Stimulated activated CD4-positive, alpha-beta T cell treated with anti-CD3 and anti-CD28 coated beads, Interleukin-4, amount 100 ng/mL, for 4 hours (primary cell): ENCODE measurements around the gene HDAC7.

ENCODE experiments used
- DNase-seq, 2 experiments: peaks; one replicate each; pipeline ENCODE4 v3.0.0-alpha.2; 2020

Gene HDAC7

DNA sequence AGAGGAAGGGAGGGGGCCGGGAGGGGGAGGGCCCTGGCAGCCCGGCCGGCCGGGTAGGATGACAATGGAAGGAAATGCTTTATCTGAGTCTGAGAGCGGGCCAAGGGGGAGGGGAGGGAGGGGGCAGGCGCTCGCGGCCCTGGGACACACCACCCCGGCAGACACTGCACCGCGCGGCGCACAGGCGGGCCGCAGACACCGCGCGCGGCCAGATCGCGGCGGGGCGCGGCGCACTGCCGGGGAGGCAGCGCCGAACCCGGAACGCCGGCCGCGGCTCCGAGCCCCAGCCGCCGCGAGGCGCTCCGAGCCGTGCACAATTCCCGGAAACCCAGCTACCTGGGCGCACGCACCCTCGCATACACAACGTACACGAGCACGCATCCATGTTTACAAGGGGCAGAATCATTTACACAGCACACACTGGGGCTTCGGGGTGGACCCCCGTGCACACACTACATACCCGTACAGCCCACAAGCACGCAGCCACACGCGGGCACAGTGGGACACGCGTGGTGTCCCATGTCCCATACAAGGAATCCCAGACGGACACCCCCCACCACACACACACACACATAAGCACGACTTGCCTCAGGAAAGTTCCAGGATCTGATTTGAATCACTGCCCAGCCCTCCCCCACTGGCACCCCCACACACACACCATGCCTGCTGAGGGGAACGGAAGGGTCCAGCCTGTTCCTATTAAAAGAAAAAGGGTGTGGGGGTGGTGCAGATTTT is at the start of gene HDAC7:
Gene HDAC7 (minus strand): TSS at position 8 of the 735 bp plus-strand sequence. CDS start 118 bp downstream, outside the sequence.
- DNase-seq = peak; percentile 70 to 75

DNA sequence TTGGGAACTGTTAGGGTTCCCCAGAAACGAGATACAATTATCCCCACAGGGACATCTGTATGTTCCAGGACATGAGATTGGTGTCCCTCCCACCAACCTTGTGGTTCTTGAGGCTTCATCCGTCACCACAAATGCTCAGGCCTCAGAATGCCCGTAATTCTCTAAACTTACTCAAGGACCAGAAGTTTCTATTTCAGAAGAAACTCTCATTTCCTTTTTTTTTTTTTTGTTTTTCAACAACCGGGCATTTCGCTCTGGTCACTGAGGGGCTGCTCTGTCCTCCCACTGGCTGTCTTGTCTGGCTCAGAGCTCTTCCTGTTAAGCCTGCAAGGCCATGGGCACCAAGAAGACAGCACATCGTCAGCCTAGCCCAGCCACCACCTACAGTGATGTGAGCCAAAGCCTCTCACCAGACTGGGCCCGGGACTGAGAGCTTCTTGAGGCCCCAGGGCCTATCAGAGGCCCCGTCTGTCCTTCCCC is 48.9 kb upstream of the HDAC7 start:
- DNase-seq = no peak

DNA sequence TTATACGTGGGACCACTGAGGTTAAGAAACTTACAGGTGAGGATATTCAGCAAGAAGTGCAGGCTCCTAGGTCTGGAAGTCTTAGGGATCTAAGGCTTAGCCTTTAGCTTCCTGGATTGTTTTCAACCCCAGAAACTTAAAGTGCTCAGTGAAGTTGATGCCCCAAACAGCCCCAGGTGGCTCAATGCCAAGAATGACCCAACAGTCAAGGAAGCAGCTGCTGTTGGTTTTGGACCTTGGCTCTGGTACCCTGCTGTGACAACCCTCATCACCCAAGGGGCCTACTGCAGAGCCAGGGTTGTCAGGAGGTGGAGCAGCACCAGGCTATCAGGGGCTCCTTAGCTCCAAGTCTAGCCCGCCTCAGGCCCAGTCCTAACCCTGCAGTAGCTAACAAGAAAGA is 48.3 kb upstream of the HDAC7 start:
- DNase-seq = no peak

DNA sequence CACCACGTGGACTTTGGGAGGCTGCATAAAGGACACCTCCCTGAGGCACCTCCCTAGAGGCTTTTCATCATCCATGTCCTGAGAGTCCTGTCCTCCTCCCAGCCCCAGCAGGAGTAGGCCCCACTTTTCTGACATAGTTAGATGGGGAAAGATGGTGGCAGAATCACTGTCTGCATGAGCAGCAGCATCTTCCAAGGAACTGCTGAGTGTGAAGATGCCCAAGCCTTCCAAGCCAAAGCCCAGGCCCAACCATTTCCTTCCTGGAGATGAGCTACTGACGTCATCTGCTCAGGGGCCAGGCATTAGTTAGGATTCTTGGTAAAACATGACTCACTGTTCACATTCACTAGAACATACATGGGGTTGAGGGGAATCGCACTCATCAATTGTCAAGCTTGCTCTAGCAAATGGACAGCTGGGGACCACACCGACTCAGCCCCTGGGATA is 47.8 kb upstream of the HDAC7 start:
- DNase-seq = peak in 1 of 2 experiments; percentile 20

DNA sequence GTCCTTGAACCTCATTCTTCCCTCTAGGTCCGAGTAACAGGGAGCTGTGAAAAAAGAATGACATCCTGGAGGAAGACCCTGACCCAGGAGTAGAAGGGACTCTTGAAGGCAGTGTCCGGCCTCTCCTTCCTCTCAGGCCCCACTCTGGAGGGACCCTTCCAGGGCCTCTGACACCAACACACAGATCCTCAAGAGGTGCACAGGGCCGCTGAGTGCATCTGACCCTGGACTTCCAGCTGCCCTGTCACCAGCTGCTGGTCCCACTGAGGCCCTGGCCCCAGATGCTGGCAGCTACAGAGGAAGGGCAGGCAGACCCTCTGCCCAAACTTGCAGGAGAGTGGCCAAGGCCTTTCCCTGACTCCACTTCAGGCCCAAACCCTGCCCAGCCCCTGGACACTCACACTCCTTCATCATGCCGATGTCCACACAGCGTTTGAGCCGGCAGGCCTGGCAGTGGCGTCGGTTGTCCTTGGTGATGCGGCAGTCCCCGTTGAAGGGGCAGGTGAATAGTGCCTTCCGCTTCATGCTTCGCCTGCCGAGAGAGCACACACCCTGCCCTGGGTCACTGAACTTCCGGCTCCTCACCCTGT is 45.0 kb upstream of the HDAC7 start:
- no peak for DNase-seq

DNA sequence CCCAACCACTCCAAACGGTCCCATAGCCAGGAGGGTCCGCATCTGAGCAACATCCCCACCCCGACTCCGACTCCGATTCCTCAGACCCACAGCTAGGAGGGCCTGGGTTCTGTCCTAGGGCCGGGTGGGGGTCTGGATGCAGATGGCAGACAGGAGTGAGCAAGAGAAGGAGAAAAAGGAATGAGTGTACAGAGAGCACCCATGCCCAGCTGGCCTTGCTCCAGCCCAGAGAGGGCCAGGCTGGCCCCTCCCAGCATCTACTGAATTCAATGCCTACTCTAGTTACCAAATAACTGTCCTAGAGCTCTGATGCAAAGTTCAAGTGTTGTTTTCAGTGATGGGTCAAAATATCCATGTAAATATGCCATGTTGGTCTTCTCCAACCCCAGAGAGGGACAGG is 44.3 kb upstream of the HDAC7 start:
- no peak for DNase-seq

DNA sequence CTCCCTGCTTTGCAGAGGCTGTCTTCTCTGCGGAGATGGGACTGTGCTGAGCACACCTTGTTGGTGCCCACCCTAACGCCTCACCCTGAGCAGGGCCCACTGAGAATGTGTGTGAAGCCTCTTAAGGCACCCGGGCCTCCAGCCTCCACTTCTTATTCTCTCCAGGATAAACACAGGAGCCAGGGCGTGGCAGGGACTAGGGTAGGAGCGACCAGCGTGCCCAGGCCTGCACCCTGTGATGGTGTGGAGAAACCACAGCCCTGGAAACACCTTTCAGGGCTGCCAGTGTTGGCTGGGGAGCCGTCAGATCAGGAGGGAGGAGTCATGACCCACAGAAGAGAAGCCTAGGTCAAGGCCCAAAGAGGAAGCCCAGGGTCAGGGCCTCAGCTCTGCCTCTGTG is 43.8 kb upstream of the HDAC7 start:
- no peak for DNase-seq

DNA sequence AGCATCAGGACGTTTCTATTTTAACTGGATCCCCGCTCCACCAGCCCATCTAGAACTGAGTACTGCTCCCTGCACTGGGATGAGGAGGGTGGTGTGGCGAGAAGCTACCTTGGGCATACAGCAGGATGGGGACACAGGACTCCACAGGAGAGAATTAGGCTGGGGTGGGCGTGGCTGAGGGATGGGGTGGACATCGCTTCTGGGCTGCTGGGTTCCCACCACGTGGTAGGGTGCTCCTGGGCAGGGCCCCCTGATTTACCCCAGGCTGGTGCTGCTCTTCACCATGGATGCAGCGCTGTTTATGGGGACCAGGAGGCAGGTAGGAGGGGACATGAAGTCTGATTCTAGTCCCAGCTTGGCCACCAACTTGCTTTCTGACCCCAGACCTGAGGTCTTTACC is 43.2 kb upstream of the HDAC7 start:
- no peak for DNase-seq

DNA sequence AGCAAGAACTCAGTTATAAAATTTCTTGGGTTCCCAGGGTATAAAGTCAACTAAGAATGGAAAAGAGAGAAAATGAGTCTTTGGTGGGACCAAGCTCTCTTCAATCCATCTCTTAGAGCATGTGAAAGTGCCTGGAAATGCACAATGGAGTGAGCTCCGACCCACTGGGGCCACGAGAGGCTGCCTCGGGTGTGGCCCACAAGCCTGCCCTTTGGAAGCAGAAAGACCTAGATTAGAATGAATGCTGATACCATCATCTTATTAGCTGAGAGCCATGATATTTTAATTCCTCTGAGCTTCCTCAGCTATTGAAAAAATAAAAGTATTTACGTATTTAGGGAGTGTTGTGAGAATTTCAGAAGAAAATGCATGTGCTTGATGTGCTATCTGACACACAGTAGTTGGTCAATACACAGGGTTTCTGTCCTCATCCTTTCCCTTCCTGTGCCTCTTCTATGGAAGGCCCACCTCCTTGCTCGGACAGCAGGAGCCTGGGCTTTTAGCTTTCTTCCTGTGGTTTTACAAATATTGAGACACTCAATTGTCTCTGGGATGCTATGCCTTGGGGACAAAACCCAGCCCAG is 42.6 kb upstream of the HDAC7 start:
- no peak for DNase-seq

DNA sequence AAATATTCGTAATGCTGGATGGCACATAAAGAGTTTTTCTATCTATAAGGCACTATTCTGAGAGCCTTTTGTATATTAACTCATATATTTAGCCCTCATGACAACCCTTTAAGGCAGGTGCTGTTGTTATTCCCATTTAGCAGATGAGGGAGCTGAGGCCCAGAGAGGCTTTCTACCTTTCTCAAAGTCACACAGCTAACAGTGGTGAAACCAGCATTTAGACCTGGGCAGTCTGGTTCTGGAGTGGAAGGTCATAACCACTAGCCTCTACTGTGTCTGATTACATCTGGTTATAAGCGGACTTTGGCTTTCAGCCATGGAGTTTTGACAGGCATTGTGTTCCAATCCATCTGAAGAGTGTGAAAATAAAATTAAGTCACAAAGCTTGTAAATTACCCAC is 41.2 kb upstream of the HDAC7 start:
- DNase-seq = no peak

DNA sequence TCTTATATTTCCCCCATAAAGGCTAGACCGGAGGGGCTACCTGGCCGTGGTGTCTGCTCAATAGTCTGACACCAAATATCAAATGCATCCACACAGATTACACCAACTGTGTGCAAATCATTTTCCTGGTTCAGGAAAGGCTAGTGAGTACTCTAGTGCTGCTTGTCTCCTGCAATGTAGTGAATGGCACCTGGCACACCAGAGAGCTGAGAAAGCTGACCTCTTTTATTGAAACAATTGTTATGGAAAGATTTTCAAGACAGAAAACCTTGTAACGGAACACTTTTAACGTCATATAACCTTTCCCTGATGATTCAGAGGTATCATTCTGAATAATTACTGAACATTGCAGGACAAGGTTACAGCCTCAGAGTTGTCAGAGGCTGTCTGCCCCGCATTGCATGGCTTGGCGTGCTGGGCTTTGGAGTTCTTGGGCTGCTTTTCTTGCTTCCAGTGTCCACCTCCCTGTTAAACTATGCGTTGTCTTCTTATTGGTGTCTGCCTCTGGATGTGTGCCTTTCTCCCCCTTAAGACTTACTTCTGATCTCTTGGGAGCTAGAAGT is 40.7 kb upstream of the HDAC7 start:
- no peak for DNase-seq

DNA sequence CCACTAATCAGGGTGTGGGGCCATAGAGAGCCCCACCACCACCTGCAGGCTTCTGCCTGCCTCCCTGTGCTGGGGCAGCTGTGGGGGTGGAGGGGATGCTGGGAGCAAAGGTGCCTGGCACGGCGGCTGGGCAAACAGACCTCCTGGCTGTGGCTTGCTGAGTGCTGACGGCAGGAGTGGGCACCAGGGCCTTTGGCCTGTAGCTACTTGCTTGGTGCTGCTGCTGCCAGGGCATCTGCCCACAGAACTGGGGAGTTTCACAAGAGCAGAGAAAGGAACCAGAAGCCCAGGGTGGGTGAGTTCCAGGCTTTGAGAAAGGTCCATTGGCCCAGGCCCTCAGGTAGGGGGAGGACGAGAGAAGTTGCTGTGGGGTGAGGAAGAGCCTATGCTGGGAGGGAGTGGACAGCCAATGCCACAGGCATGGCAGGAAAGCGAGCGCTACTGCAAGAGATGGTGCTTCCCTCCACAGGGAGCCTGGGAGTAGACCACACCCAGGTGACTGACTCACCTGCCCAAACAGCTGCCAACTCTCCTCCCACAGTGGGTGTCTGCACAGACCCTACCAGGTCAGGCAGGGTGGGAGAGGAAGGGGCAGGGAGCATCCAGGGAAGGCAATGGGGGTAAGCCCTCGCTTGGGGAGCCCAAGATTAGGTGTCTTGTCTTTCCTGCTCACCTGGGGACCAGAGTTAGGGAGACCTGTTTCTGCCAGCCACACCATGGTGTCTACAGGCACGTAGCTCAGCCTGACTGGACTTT is 39.0 kb upstream of the HDAC7 start:
- no peak for DNase-seq

DNA sequence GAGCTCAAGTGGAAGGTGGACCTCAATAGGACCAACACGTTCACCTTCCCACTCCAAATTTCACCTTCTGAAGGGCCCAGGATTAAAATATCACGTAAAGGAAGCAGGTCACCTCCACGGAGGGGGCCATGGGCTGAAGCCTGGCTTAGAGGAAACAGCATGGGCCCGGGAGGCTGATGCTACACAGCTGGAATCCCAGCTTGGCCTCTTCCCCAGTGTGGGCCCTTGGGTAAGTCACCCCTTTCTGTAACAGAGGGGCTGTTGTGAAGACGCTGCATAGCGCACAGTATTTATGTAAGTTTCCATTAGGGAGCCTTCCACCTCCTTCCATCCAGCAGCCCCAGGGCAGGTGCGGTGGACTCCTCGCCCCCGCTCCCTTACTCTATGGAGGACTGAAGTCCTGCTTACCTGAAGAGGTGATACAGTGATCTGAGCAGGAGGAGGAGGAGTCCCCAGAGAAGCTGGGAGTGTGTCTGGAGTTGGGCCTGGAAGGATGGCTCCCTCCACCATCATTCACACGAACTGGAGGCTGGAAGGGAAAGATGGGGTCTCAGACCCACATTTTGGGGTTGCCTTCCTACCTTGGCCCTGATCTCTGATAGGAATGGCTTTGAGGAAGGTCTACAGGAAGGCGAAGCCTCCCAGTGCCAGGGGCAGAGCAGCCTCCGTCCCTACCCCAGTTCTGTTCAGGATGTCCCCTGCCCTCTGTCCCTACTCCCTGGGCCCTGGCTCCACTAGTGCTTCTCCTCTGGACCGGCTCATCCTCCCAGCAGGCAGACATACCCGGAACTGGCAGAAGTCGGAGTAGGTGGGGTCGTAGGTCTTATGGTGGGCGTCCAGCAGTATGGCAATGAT is 37.2 kb upstream of the HDAC7 start:
- DNase-seq = no peak

DNA sequence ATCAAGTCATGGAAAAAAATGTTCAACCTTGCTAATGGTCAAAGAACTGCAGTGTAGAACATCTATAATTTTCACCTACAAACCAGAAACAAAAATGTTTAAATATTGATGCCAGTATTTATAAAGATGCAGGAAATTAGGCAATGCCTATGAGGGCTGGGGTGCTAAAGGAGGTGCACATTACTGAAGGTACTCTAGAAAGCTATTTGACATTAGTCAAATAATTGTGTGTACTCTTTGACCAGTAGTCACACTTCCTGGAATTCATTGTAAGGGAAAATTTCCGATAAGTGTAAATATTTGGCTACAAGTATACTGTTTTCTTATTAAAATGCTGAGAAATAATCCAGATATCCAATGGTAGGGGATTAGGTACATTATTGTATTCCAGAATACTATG is 36.4 kb upstream of the HDAC7 start:
- DNase-seq = no peak

DNA sequence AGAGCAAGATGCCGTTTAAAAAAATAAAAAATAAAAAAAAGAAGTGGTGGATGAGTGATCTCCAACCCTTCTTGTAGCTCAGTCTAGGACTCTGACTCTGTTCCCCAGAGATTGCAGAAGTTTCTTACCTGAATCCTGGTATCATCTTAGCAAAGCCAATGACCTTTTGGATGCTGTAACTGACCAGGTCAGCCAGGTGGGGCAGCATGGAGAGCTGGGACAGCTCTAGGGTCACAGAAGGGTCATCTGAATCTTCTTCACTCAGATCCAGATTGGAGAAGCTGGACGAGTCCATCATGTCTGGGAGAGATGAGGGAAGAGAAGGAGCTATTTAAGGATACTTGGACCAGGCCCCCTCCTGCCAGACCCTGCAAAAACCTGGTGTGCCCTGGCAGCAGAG is 35.8 kb upstream of the HDAC7 start:
- DNase-seq = no peak

DNA sequence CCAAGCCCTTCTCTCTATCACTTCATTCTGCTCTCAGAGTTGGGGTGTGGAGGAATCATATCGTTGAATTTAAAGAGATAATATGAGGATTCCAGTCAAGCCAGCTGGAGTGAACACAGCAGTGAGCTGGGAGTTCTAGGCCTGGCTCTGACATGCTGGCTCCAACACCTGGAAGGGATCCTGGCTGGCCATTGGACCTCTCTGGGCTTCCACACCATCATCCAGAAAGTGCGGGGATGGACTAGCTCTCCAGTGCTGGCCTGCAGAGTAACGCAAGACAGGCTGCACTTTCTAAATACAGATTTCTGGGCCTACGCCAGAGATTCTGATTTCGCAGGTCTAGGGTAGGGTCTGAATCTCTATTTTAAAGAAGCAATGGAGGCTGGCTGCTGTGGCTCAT is 34.8 kb upstream of the HDAC7 start:
- DNase-seq = no peak

DNA sequence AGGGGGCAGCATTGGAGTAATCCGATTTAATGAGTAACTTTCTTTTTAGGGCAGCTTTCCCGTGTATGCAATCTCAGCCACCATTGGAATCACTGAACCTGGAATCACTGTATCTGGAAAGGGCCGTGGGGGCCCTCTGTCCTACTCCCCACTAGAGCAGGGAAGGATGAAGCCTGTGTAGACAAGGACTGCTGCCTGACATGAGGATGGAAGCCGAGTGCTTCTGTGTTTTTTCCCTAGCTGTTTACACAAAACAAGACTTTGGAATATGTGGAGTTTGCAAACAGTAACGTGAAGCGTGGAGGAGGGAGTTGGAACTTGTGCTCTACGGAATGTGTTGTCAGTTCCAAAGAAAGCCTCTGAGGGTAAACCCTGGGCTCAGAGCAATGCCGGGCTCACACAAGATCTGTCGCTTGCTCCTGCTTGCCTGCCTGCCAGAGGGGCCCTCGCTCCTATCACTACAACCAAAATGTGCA is 32.4 kb upstream of the HDAC7 start:
- no peak for DNase-seq

DNA sequence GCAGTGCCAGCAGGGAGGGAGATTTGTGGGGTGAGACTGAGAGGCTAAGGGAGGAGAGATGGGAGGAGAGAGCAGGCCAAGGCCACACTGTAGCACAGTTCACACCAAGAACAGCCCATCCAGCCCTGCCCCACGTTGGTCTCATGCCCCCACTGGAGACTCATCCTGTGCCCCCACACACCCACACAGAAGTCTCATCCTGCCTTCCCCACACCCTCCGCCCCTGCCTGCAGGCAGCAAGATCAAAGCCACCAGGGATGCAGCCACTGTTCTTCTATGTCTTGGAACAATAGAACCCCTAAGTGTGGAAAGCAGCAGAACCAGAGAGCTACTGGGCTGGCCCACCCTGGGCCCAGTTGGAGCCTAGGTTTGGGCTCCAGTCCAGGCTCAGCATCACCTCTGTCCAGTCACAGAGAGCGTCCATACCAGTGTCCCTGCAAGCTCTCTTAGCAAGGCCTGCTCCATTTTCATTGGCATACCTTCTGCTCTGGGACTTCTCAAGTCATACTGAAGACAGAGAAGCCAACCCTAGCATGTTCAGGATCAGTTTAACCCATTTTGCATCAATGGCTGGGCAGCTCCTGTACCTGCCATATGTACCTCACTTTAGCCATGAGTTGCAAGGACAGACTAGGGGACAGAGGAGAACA is 31.7 kb upstream of the HDAC7 start:
- DNase-seq = no peak

DNA sequence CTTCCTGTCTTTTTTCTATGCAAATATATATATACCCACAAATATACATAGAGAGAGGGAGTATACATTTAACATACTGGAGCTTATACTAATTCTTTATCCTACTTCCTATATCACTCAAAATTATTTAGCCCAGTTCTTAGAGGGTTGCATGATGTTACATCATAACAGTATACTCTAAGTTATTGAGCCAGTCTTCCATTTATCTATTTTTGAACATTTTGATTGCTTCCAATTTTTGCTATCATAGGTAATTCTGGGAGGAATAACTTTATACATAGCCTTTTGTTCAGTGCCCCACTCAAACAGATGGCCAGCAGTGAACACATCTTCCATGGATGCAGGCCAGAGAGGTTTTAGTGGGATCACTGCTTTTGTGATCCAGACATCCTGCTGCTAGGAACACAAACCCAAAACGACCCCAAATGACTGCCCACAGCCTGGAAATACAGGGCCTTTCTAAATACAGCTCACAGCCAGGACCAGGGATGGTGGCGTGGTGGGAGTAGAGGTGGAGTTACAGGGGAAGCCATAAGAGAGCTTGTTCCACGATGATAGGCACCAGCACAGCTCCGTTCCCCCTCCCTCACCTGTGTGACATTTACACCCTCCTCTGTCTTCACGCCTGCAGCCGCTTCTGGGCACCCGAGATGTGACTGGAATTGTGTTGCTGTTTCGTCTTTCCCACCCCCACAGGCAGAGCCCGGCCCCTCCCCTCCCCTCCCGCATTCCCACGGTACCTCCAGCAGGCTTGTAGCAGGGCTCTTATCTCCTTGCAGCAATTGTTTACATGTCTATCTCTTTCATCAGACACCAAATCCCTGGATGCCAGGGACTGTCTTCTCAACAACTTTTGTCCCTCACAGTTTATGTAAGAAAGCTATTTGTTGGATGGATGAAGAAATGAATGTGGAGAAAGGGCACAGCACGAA is 30.7 kb upstream of the HDAC7 start:
- no peak for DNase-seq

DNA sequence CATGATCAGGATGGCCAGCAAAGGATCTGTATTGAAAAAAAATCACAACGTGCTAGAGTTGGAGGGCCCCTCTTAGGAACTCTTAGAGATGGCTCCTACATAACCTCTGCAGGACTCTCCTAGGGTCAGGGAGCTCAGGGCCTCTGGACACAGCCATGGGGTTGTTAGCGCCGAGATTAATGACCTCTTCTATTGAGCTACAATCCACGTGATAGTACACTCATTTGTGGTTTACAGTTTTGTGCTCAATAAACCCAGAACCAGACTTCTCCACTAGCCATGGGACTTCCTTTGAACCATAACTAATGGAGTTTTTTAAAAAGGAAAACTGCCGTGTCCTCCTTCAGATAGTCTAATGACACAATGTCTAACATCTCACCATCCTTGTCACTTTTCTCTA is 29.6 kb upstream of the HDAC7 start:
- no peak for DNase-seq
